Amniotic epithelial cell (primary cell): ENCODE data around the gene F3.
A peak's percentile ranks its signal among the peaks of the same experiment; 100 is the strongest.

Source experiments
- DNase-seq: peaks from one replicate; pipeline ENCODE4 v3.0.0-alpha.2; 2010; ENCODE audit warnings: low read depth

F3 gene

GRCh38 chr1:94552071-94552586, 10.6 kb upstream of the F3 start:
- DNase-seq, result no peak

GRCh38 chr1:94551449-94551848, 9.9 kb upstream of the F3 start:
- peak; percentile 59 for DNase-seq

- DNase-seq, result peak; percentile 89
Measured at GRCh38 chr1:94550800-94551241, 9.3 kb upstream of the F3 start.

- no peak for DNase-seq
Measured at GRCh38 chr1:94550396-94550795, 8.8 kb upstream of the F3 start.

GRCh38 chr1:94549706-94550105, 8.1 kb upstream of the F3 start:
- no peak for DNase-seq

- peak; percentile 97 for DNase-seq
Measured at GRCh38 chr1:94544706-94545490, 3.3 kb upstream of the F3 start.

GRCh38 chr1:94543893-94544635, 2.5 kb upstream of the F3 start:
- DNase-seq, result peak; percentile 94

- peak; percentile 83 for DNase-seq
Measured at GRCh38 chr1:94543001-94543400, 1.4 kb upstream of the F3 start.

- peak; percentile 69 for DNase-seq
Measured at GRCh38 chr1:94542088-94542870, 720 bp upstream of the F3 start.

- no peak for DNase-seq
Measured at GRCh38 chr1:94540440-94541245, 916 bp downstream of the F3 start.

- peak; percentile 59 for DNase-seq
Measured at GRCh38 chr1:94539496-94539895, 2.1 kb downstream of the F3 start.

GRCh38 chr1:94538243-94538827, 3.2 kb downstream of the F3 start:
- DNase-seq, result no peak

GRCh38 chr1:94537254-94537653, 4.3 kb downstream of the F3 start:
- no peak for DNase-seq

GRCh38 chr1:94535879-94536278, 5.7 kb downstream of the F3 start:
- DNase-seq, result peak; percentile 92

GRCh38 chr1:94535095-94535494, 6.5 kb downstream of the F3 start:
- no peak for DNase-seq

- no peak for DNase-seq
Measured at GRCh38 chr1:94532077-94532476, 9.5 kb downstream of the F3 start.

- DNase-seq, result no peak
Measured at GRCh38 chr1:94531664-94532063, 9.9 kb downstream of the F3 start.

- peak; percentile 53 for DNase-seq
Measured at GRCh38 chr1:94530373-94530878, 11.1 kb downstream of the F3 start.

GRCh38 chr1:94529416-94529815, 12.1 kb downstream of the F3 start:
- DNase-seq, result no peak

- DNase-seq, result no peak
Measured at GRCh38 chr1:94528826-94529225, 12.7 kb downstream of the F3 start.

- peak; percentile 48 for DNase-seq
Measured at GRCh38 chr1:94528299-94528698, 13.3 kb downstream of the F3 start.
